OCI-LY7 (cell line): ENCODE data around the gene GCM1. TPM values are rescaled to one million over a fixed set of nuclear protein-coding genes. Genes with fewer than 3 reads are reported as not detected.
"Not testable (repeated sequence)": the region's sequence is repeated elsewhere in the genome, so short reads cannot be mapped to it uniquely, and the experiment has no call there.

ENCODE experiments used
- BruUV-seq: library from RNA; stranded (reverse); fragments of 400-500 nt; replicated peaks from 2 replicates; lab custom pipeline; 2021; lab: Mats Ljungman, UMichigan
- CTCF ChIA-PET: fragments of 300-600 bp; sonication (Branson Sonifier 250); formaldehyde crosslinking; loops from one replicate; lab custom pipeline; 2022; ENCODE audit warnings: antibody characterized with exemption; ENCODE audit not compliant: unreplicated experiment; lab: Charles Lee
- POLR2A ChIA-PET: fragments of 300-600 bp; sonication (Branson Sonifier 250); formaldehyde crosslinking; loops from one replicate; lab custom pipeline; 2022; ENCODE audit warnings: antibody characterized with exemption; lab: Charles Lee
- DNase-seq: peaks from one replicate; pipeline ENCODE4 v3.0.0-alpha.2; 2015; ENCODE audit warnings: low spot score
- H2AFZ ChIP-seq: fragments of 200-600 bp; sonication (generic), shearing (Covaris generic); 2 replicates; pipeline ENCODE4 v1.6.1; 2014; ENCODE audit warnings: mild to moderate bottlenecking, antibody characterized with exemption, low read length, moderate library complexity
- H3K27ac ChIP-seq: fragments of 200-600 bp; sonication (generic); 2 replicates; pipeline ENCODE4 v1.5.1; 2014; ENCODE audit warnings: mixed run types, low read depth, mild to moderate bottlenecking, moderate library complexity, low read length, inconsistent platforms; ENCODE audit not compliant: poor library complexity, severe bottlenecking
- H3K36me3 ChIP-seq: fragments of 200-600 bp; sonication (generic); 2 replicates; pipeline ENCODE4 v1.6.1; 2014; ENCODE audit warnings: mild to moderate bottlenecking, antibody characterized with exemption, low read length, moderate library complexity, mixed read lengths; ENCODE audit not compliant: insufficient read depth
- H3K4me1 ChIP-seq: fragments of 200-600 bp; sonication (generic); 2 replicates; pipeline ENCODE4 v1.5.1; 2014; ENCODE audit warnings: mild to moderate bottlenecking, low read length; ENCODE audit not compliant: insufficient read depth, poor library complexity, severe bottlenecking
- H3K4me2 ChIP-seq: fragments of 200-600 bp; sonication (generic); 2 replicates; pipeline ENCODE4 v1.6.1; 2014; ENCODE audit warnings: mild to moderate bottlenecking, low read length
- H3K4me3 ChIP-seq: fragments of 200-600 bp; sonication (generic); 2 replicates; pipeline ENCODE4 v1.5.1; 2014; ENCODE audit warnings: mild to moderate bottlenecking, low read depth, low read length; ENCODE audit not compliant: poor library complexity, severe bottlenecking
- H3K79me2 ChIP-seq: fragments of 200-600 bp; sonication (generic); 2 replicates; pipeline ENCODE4 v1.6.1; 2016; ENCODE audit warnings: low read depth, mild to moderate bottlenecking, low read length, moderate library complexity, mixed read lengths; ENCODE audit not compliant: insufficient read depth
- H3K9me2 ChIP-seq: fragments of 200-600 bp; sonication (generic); 2 replicates; pipeline ENCODE4 v1.6.1; 2016; ENCODE audit warnings: mild to moderate bottlenecking, low read length, mixed read lengths; ENCODE audit not compliant: insufficient read depth
- H3K9me3 ChIP-seq: fragments of 200-600 bp; sonication (generic); 2 replicates; pipeline ENCODE4 v1.6.1; 2014; ENCODE audit warnings: mild to moderate bottlenecking, mixed run types, low read length, mixed read lengths
- H4K20me1 ChIP-seq: fragments of 200-600 bp; sonication (generic); 2 replicates; pipeline ENCODE4 v1.6.1; 2014; ENCODE audit warnings: mild to moderate bottlenecking, antibody characterized with exemption, low read length, moderate library complexity, mixed read lengths; ENCODE audit not compliant: insufficient read depth
- CTCF ChIP-seq: fragments of 200-600 bp; sonication (generic); conservative IDR thresholded peaks from 2 replicates; pipeline ENCODE4 v1.5.1; 2014; ENCODE audit warnings: mild to moderate bottlenecking, antibody characterized with exemption, low read length, moderate library complexity, mixed read lengths
- EZH2phosphoT487 ChIP-seq: fragments of 200-600 bp; sonication (generic); IDR thresholded peaks from 2 replicates; pipeline ENCODE4 v1.6.1; 2018; ENCODE audit warnings: low read depth, borderline replicate concordance, mild to moderate bottlenecking, mixed run types, antibody characterized with exemption, low read length, moderate library complexity, mixed read lengths
- intact Hi-C: fragments of 100-400 bp; cut with micrococcal nuclease; formaldehyde crosslinking; loops from one replicate; pipeline ENCODE4 v1.10.0; 2022; ENCODE audit not compliant: unreplicated experiment
- total RNA-seq, 2 experiments: library from RNA; depleted of rRNA in 1 of 2; stranded (reverse); fragments of >200 nt in 1 of 2; shearing (Covaris generic) in 1 of 2; gene quantifications; 2 replicates each; pipeline ENCODE4 v1.2.3, GENCODE V29; 2014 to 2022

The GCM1 gene
- total RNA-seq, 2 experiments from 2014 or later: not detected

GRCh38 chr6:53155279-53155678 is 6.6 kb upstream of the GCM1 start:
- H3K79me2 ChIP-seq, H4K20me1 ChIP-seq, H3K4me1 ChIP-seq, H2AFZ ChIP-seq, DNase-seq, H3K36me3 ChIP-seq, H3K4me2 ChIP-seq, CTCF ChIA-PET, H3K9me3 ChIP-seq, H3K9me2 ChIP-seq, BruUV-seq, H3K27ac ChIP-seq, H3K4me3 ChIP-seq: not testable (repeated sequence)
- POLR2A ChIA-PET: interaction anchor here (0.6 to 0.7 kb wide), 2 partner anchors 12 to 32 kb away, joined by 4 read pairs; no protein-coding TSS in a partner anchor
- intact Hi-C loops: loop anchor here (10.0 kb wide), 1 partner anchor 570 kb away; no protein-coding TSS in a partner anchor

DNA sequence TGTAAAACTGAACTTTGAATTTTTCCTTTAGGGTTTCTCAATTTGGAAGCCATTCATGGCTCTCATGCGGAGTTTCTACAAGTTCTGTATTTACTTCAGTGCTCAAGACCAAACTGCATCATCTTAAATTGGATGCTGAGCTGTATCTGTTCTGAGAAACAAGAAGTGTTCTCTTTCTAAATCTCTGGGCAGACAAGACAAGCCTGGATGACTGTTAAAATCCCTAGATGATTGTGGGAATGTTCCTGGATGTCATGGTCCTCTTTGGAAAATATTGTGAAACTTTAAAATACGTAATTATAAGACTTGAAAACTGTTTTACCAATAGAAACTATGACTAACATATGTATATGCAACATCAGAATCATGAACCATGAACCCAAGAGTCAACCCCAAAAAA is 6.2 kb upstream of the GCM1 start:
- intact Hi-C loops: loop anchor here (5.0 to 10.0 kb wide), 2 partner anchors 328 to 570 kb away; no protein-coding TSS in a partner anchor
- no peak overlapping the region for H2AFZ ChIP-seq
- TF ChIP-seq EZH2phosphoT487 (no peak), CTCF (no peak)
- H3K4me2 ChIP-seq: no peak overlapping the region
- no peaks in the 10 kb centered on the region for H3K9me2 ChIP-seq
- POLR2A ChIA-PET: interaction anchor here (0.7 kb wide), 1 partner anchor 12 kb away, joined by 4 read pairs; no protein-coding TSS in a partner anchor
- no peaks in the 10 kb centered on the region for H4K20me1 ChIP-seq
- no peaks in the 10 kb centered on the region for H3K36me3 ChIP-seq
- DNase-seq: no peak
- no peaks in the 10 kb centered on the region for H3K9me3 ChIP-seq
- no peak overlapping the region for H3K4me3 ChIP-seq
- no peak overlapping the region for H3K27ac ChIP-seq
- no TSS peak for BruUV-seq
- H3K4me1 ChIP-seq: no peaks in the 10 kb centered on the region
- CTCF ChIA-PET: no interaction called here
- H3K79me2 ChIP-seq: no peaks in the 10 kb centered on the region

DNA sequence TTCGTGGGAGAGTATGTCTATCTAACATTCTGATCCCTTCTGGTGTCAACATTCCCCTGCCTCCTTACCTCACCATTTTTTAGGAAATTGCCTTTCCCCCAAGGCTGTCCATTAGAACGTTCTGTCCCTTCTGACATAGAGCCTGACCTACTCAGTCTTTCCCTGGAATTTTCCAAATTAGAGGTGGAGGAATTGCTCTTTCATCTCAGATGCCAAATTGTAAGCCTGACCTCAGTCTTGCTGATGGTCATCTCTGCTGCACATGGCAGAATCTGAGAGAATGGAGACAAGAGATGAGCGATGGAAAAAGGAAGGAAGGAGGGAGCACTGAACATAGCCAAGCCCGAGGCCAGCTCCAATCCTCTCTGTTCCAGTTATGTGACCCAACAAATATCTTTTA is 5.4 kb upstream of the GCM1 start:
- Histone ChIP-seq H3K4me2 (no peak overlapping the region), H3K9me2 (no peaks in the 10 kb centered on the region), H2AFZ (no peak overlapping the region), H3K36me3 (no peaks in the 10 kb centered on the region), H4K20me1 (no peaks in the 10 kb centered on the region), H3K79me2 (no peaks in the 10 kb centered on the region), H3K27ac (no peak overlapping the region), H3K9me3 (no peaks in the 10 kb centered on the region), H3K4me1 (no peaks in the 10 kb centered on the region), H3K4me3 (no peak overlapping the region)
- POLR2A ChIA-PET: interaction anchor here (0.6 kb wide), 1 partner anchor 414 kb away, joined by 3 read pairs; no protein-coding TSS in a partner anchor
- CTCF ChIA-PET: no interaction called here
- intact Hi-C loops: loop anchor here (5.0 to 10.0 kb wide), 2 partner anchors 328 to 571 kb away; no protein-coding TSS in a partner anchor
- TF ChIP-seq EZH2phosphoT487 (no peak), CTCF (no peak)
- no TSS peak for BruUV-seq
- no peak for DNase-seq
